HepG2 (cell line): ENCODE measurements around the gene HSPB7. TPM values are rescaled to one million over a fixed set of nuclear protein-coding genes. Genes with fewer than 3 reads are reported as not detected.
A peak's percentile ranks its signal among the peaks of the same experiment; 100 is the strongest.

ENCODE experiments used
- ATAC-seq: fragments of 200-7000 bp; cut with Tn5 transposase; 3 replicates; pipeline ENCODE4 v1.9.1; 2020; ENCODE audit warnings: mild to moderate bottlenecking, moderate library complexity
- BruUV-seq: library from RNA; stranded (reverse); fragments of 400-500 nt; replicated peaks from 2 replicates; lab custom pipeline; 2021; lab: Mats Ljungman, UMichigan
- CTCF ChIA-PET: fragments of 300-600 bp; formaldehyde crosslinking; extraction: SDS; loops from one replicate; lab custom pipeline; 2021; ENCODE audit warnings: low total read pairs, inconsistent platforms, low intra/inter-chr PET ratio; lab: Yijun Ruan, JAX
- POLR2A ChIA-PET: fragments of 350-600 bp; sonication (Branson Sonifier 250); formaldehyde crosslinking; loops from one replicate; lab custom pipeline; 2020; ENCODE audit warnings: antibody characterized with exemption, inconsistent platforms; lab: Yijun Ruan, JAX
- DNase-seq: peaks from one replicate; pipeline ENCODE4 v3.0.0-alpha.2; 2015; ENCODE audit warnings: low spot score
- FAIRE-seq: peaks from 3 replicates; lab custom pipeline; 2011; peaks lifted over from hg19 to GRCh38; lab: Jason Lieb, UNC
- H2AFZ ChIP-seq: one replicate; pipeline ENCODE4 v1.6.1; 2011; ENCODE audit warnings: low read length, inconsistent platforms
- H3K27ac ChIP-seq: fragments of 300-600 bp; 3 replicates; pipeline ENCODE4 v1.8.0; 2011; ENCODE audit warnings: mixed run types, mild to moderate bottlenecking, mixed read lengths, low read length, inconsistent platforms; ENCODE audit not compliant: insufficient read depth; ENCODE audit errors: extremely low read length
- H3K27me3 ChIP-seq, 2 experiments: fragments of 200-600 bp in 1 of 2; 2 replicates in 1 of 2; 3 replicates in 1 of 2; pipeline versions ENCODE4 v1.6.0 to v1.8.0; 2011; ENCODE audit warnings: low read length in 2 of 2, mild to moderate bottlenecking in 2 of 2, moderate library complexity in 2 of 2, inconsistent platforms in 1 of 2; ENCODE audit not compliant: insufficient read depth in 2 of 2, control insufficient read depth in 1 of 2
- H3K36me3 ChIP-seq, 2 experiments: fragments of 200-600 bp in 1 of 2; replicated peaks in 1 of 2; 2 replicates in 1 of 2; 3 replicates in 1 of 2; pipeline versions ENCODE4 v1.5.1 to v1.8.0; 2011; ENCODE audit warnings: low read length in 2 of 2, inconsistent platforms in 1 of 2; ENCODE audit not compliant: insufficient read depth in 2 of 2, control insufficient read depth in 1 of 2
- H3K4me1 ChIP-seq: 2 replicates; pipeline ENCODE4 v1.5.1; 2012; ENCODE audit warnings: low read length, inconsistent platforms; ENCODE audit not compliant: insufficient read depth
- H3K4me2 ChIP-seq: 2 replicates; pipeline ENCODE4 v1.6.0; 2011; ENCODE audit warnings: low read depth, low read length, inconsistent platforms
- H3K4me3 ChIP-seq, 3 experiments: fragments of 200-600 bp in 1 of 3; sonication (generic), shearing (Covaris generic) in 1 of 3; replicated peaks in 1 of 3; 2 replicates each; pipeline ENCODE4 v1.5.1; 2011 to 2016; ENCODE audit warnings: low read length in 3 of 3, inconsistent platforms in 2 of 3, low read depth in 2 of 3, mild to moderate bottlenecking in 2 of 3, control low read depth in 1 of 3, mixed read lengths in 1 of 3; ENCODE audit not compliant: insufficient read depth in 1 of 3
- H3K79me2 ChIP-seq: one replicate; pipeline ENCODE4 v1.6.1; 2011; ENCODE audit warnings: low read length, inconsistent platforms; ENCODE audit not compliant: insufficient read depth
- H3K9ac ChIP-seq: 2 replicates; pipeline ENCODE4 v1.6.0; 2011; ENCODE audit warnings: mild to moderate bottlenecking, low read depth, low read length, inconsistent platforms; ENCODE audit not compliant: insufficient read depth
- H3K9me3 ChIP-seq: 2 replicates; pipeline ENCODE4 v1.5.1; 2012; ENCODE audit warnings: mild to moderate bottlenecking, low read length
- H4K20me1 ChIP-seq: 2 replicates; pipeline ENCODE4 v1.6.0; 2011; ENCODE audit warnings: inconsistent platforms, mild to moderate bottlenecking, low read length, moderate library complexity; ENCODE audit not compliant: insufficient read depth
- AHR ChIP-seq: IDR thresholded peaks from 2 replicates; pipeline ENCODE4 v1.6.1; 2018; ENCODE audit warnings: missing genetic modification reagents, missing compliant biosample characterization
- EZH2 ChIP-seq: conservative IDR thresholded peaks from 2 replicates; pipeline ENCODE4 v1.6.1; 2012; ENCODE audit warnings: mild to moderate bottlenecking, low read depth, low read length, moderate library complexity
- HNF4A ChIP-seq: sonication (generic); formaldehyde crosslinking; IDR thresholded peaks from 2 replicates; pipeline ENCODE4 v1.4.0; 2020; ENCODE audit warnings: missing genetic modification reagents
- MAFF ChIP-seq: IDR thresholded peaks from 2 replicates; pipeline ENCODE4 v1.6.1; 2011; ENCODE audit warnings: low read depth, low read length, improper control_type of control experiment
- MYNN ChIP-seq: sonication (generic); formaldehyde crosslinking; IDR thresholded peaks from 2 replicates; pipeline ENCODE4 v1.4.0; 2020; ENCODE audit warnings: mild to moderate bottlenecking, low read depth, missing genetic modification reagents
- NR2F2 ChIP-seq: IDR thresholded peaks from 2 replicates; pipeline ENCODE4 v1.6.1; 2012; ENCODE audit warnings: low read depth, inconsistent platforms, borderline replicate concordance
- PLRG1 ChIP-seq: fragments of 450-650 bp; conservative IDR thresholded peaks from 2 replicates; pipeline ENCODE4 v1.6.1; 2016
- RXRA ChIP-seq: sonication (generic); formaldehyde crosslinking; IDR thresholded peaks from 2 replicates; pipeline ENCODE4 v1.5.1; 2020; ENCODE audit warnings: missing genetic modification reagents
- SALL1 ChIP-seq: sonication (generic); formaldehyde crosslinking; IDR thresholded peaks from 2 replicates; pipeline ENCODE4 v1.8.0; 2022; ENCODE audit warnings: mild to moderate bottlenecking, missing genetic modification reagents
- ZBTB49 ChIP-seq: sonication (generic); formaldehyde crosslinking; IDR thresholded peaks from 2 replicates; pipeline ENCODE4 v1.4.0; 2020; ENCODE audit warnings: missing genetic modification reagents, borderline replicate concordance
- ZMYM3 ChIP-seq: sonication (generic); formaldehyde crosslinking; IDR thresholded peaks from 2 replicates; pipeline ENCODE4 v1.5.1; 2020; ENCODE audit warnings: mild to moderate bottlenecking, missing genetic modification reagents
- ZNF101 ChIP-seq: sonication (generic); formaldehyde crosslinking; IDR thresholded peaks from 2 replicates; pipeline ENCODE4 v1.4.0; 2020; ENCODE audit warnings: mild to moderate bottlenecking, low read depth, missing genetic modification reagents, borderline replicate concordance
- ZNF414 ChIP-seq: sonication (generic); formaldehyde crosslinking; IDR thresholded peaks from 2 replicates; pipeline ENCODE4 v1.5.0; 2020; ENCODE audit warnings: missing genetic modification reagents
- ZNF431 ChIP-seq: sonication (generic); formaldehyde crosslinking; IDR thresholded peaks from 2 replicates; pipeline ENCODE4 v1.9.0; 2022; ENCODE audit warnings: missing genetic modification reagents, low read depth, mild to moderate bottlenecking, borderline replicate concordance
- ZNF446 ChIP-seq: sonication (generic); formaldehyde crosslinking; IDR thresholded peaks from 2 replicates; pipeline ENCODE4 v1.5.0; 2020; ENCODE audit warnings: mild to moderate bottlenecking, missing genetic modification reagents
- ZNF543 ChIP-seq: sonication (generic); formaldehyde crosslinking; IDR thresholded peaks from 2 replicates; pipeline ENCODE4 v1.4.0; 2020; ENCODE audit warnings: mild to moderate bottlenecking, missing genetic modification reagents
- ZNF670 ChIP-seq: sonication (generic); formaldehyde crosslinking; IDR thresholded peaks from 2 replicates; pipeline ENCODE4 v1.8.0; 2022; ENCODE audit warnings: mild to moderate bottlenecking, missing genetic modification reagents, borderline replicate concordance
- ZNF75D ChIP-seq: sonication (generic); formaldehyde crosslinking; IDR thresholded peaks from 2 replicates; pipeline ENCODE4 v1.8.1; 2023; ENCODE audit warnings: missing genetic modification reagents, mild to moderate bottlenecking, borderline replicate concordance
- ZNF768 ChIP-seq: sonication (generic); formaldehyde crosslinking; IDR thresholded peaks from 2 replicates; pipeline ENCODE4 v1.4.0; 2020; ENCODE audit warnings: missing genetic modification reagents
- WGBS: methylation state at CpG from one replicate; pipeline ENCODE4 v1.1.6; 2017; ENCODE audit warnings: low lambda C conversion rate; 5-methylcytosine and 5-hydroxymethylcytosine counted together
- in situ Hi-C: cut with HindIII; loops from 2 replicates; pipeline ENCODE4 v1.10.0; 2017; ENCODE audit warnings: low pct_unique_long_range_greater_than_20kb; ENCODE audit not compliant: extremely low pct_ligation_motif_present
- intact Hi-C: fragments of 100-400 bp; cut with micrococcal nuclease; formaldehyde crosslinking; loops from one replicate; pipeline ENCODE4 v1.10.0; 2022; ENCODE audit not compliant: unreplicated experiment
- polyA plus RNA-seq, 8 experiments: library from polyadenylated mRNA; depleted of rRNA in 3 of 8; stranded (reverse) in 7 of 8; unstranded in 1 of 8; fragments of >200 nt; fragmentation: Illumina TruSeq in 4 of 8; extraction: Trizol in 4 of 8; gene quantifications; 2 replicates each; pipeline versions ENCODE4 v1.2.1 to v1.2.3, GENCODE V29; 2011 to 2016; ENCODE audit warnings: low read depth in 4 of 8, missing spikeins in 1 of 8, mixed read lengths in 1 of 8; ENCODE audit not compliant: insufficient read depth in 1 of 8
- total RNA-seq, 5 experiments: library from RNA; depleted of rRNA; stranded (reverse); fragments of >200 nt; fragmentation: Illumina TruSeq; extraction: Trizol; gene quantifications; 2 replicates each; pipeline ENCODE4 v1.2.3, GENCODE V29; 2016; ENCODE audit warnings: low read depth in 1 of 5
- TF ChIP-seq, protein P1 (sequence below): IDR thresholded peaks from 2 replicates; pipeline ENCODE4 v1.6.1; 2016; ENCODE audit warnings: control low read depth

The HSPB7 gene
- total and polyA plus RNA-seq, 2 of the 13 experiments (the other 11 are each of a cell fraction or from before 2014, with no cell fraction given): 0.20 TPM; not detected in 1

- TF ChIP-seq, protein P1, sequence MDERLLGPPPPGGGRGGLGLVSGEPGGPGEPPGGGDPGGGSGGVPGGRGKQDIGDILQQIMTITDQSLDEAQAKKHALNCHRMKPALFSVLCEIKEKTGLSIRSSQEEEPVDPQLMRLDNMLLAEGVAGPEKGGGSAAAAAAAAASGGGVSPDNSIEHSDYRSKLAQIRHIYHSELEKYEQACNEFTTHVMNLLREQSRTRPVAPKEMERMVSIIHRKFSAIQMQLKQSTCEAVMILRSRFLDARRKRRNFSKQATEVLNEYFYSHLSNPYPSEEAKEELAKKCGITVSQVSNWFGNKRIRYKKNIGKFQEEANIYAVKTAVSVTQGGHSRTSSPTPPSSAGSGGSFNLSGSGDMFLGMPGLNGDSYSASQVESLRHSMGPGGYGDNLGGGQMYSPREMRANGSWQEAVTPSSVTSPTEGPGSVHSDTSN (CRISPR knock-in tag): peak; percentile 76
- TF ChIP-seq ZNF431 (CRISPR knock-in tag): 0 out of 2 replicates have a peak, but pooled peaks have one; percentile 18
- 0 out of 2 replicates have a peak, but pooled peaks have one; percentile 25 for TF ChIP-seq ZNF414 (CRISPR knock-in tag)
- no peak for TF ChIP-seq EZH2
- no peak for TF ChIP-seq ZNF543 (CRISPR knock-in tag)
- 0 out of 2 replicates have a peak, but pooled peaks have one; percentile 12 for TF ChIP-seq RXRA
- TF ChIP-seq HNF4A (CRISPR knock-in tag): peak; percentile 62
Measured at GRCh38 chr1:16067127-16067768, 49.4 kb upstream of the HSPB7 start (continued).

- BruUV-seq: no TSS peak
- peaks cover 7 to 65% of the 10 kb centered on the region in 2 experiments for H3K27me3 ChIP-seq
- no peak overlapping the region for H3K9ac ChIP-seq
- peaks cover 40% of the 10 kb centered on the region for H3K4me1 ChIP-seq
- POLR2A ChIA-PET: no interaction called here
- H3K79me2 ChIP-seq: no peaks in the 10 kb centered on the region
- intact Hi-C loops: no loop called here
- DNase-seq: no peak
- H3K4me3 ChIP-seq: no peak overlapping the region
- H3K9me3 ChIP-seq: no peaks in the 10 kb centered on the region
- no peaks in the 10 kb centered on the region for H3K36me3 ChIP-seq
- TF ChIP-seq NR2F2 (no peak), PLRG1 (no peak), ZNF446 (CRISPR knock-in tag) (no peak), SALL1 (CRISPR knock-in tag) (no peak), ZMYM3 (CRISPR knock-in tag) (peak; percentile 66), ZNF670 (CRISPR knock-in tag) (no peak), MAFF (no peak), MYNN (CRISPR knock-in tag) (no peak), AHR (CRISPR knock-in tag) (no peak), ZNF768 (peak; percentile 98), ZNF101 (CRISPR knock-in tag) (no peak), ZBTB49 (CRISPR knock-in tag) (no peak), ZNF75D (CRISPR knock-in tag) (no peak)
- TF ChIP-seq, all 625 proteins: peak for 2
- in situ Hi-C loops: no loop called here
- no peak for ATAC-seq
- CTCF ChIA-PET: no interaction called here
- Histone ChIP-seq H2AFZ (no peak overlapping the region), H3K27ac (no peak overlapping the region), H4K20me1 (no peaks in the 10 kb centered on the region), H3K4me2 (no peak overlapping the region)
- FAIRE-seq: no peak
- WGBS: 0% methylated on average over 1 of the region's 4 CpGs
Measured at GRCh38 chr1:16066245-16066644, 48.4 kb upstream of the HSPB7 start.
